ENCODE data around the gene SNX24. TPM values are rescaled to one million over a fixed set of nuclear protein-coding genes. Genes with fewer than 3 reads are reported as not detected.

The SNX24 gene
- total and polyA plus RNA-seq, 4 donors: 6.3 to 10.1 (median 9.1) TPM

DNA sequence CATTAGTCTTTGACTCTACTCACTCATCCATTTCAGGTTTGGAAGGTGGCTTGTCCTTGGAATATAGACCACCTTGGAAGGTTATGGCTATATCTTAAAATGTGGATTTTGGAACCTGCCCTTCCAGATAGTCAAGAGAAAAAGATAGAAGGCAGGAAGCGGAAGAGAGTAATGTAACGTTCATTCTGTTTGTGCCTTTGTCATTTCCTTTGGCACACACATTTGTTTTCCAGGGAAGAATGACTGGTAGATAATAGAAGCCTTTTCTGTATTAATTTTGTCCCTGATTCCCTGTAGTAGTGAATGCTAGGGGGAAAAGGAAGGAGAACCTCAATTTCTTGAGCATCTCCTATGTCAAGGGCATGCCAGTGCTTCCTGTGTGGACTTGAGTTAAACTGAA, 136.4 kb downstream of the SNX24 start:
- Histone ChIP-seq H3K9me3 (ENCODE audit: control insufficient read depth in 4 of 4, low read length in 3 of 4) (no peaks in the 10 kb centered on the region), H3K27ac (ENCODE audit: low read depth in 1 of 2, low read length in 2 of 2) (no peak overlapping the region), H3K4me3 (ENCODE audit: low read depth in 1 of 3, low read length in 3 of 3) (no peak overlapping the region), H3K36me3 (ENCODE audit: control insufficient read depth in 4 of 4, insufficient read depth in 3 of 4, low read depth in 1 of 4, low read length in 3 of 4) (no peaks in the 10 kb centered on the region), H3K27me3 (ENCODE audit: control insufficient read depth in 4 of 4, insufficient read depth in 4 of 4, low read length in 3 of 4) (no peaks in the 10 kb centered on the region), H3K4me1 (ENCODE audit: control insufficient read depth in 4 of 4, insufficient read depth in 4 of 4, low read length in 3 of 4) (peaks cover 9 to 34% (median 20%) of the 10 kb centered on the region in 4 donors), H3K9ac (ENCODE audit: low read depth in 1 of 2, low read length in 2 of 2) (no peak overlapping the region)
- no peak for DNase-seq (ENCODE audit: low spot score)
- 63% methylated on average over 2 of the region's 2 CpGs for WGBS
- TF ChIP-seq RAD21 (IDR thresholded peaks at IDR 0.05): no peak
- TF ChIP-seq YY1 (IDR thresholded peaks at IDR 0.05): no peak

DNA sequence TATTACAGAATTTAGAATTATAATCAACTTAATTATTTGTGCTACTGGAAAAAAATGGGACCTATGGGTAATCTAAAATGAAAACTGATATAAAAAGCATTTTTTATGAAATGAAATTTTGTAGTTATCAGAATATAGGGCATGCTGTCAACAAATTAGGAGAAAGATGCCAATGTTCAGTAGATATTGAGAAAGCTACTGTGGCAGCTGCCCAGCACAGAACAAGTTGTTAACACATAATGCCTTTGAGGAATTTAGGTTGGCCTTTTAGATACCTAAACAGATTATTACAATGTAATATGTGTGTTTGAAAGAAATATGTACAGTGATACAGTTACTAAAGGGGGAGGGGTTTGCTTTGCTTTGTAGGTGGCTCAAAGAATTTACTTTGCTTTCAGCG, 137.0 kb downstream of the SNX24 start:
- WGBS: 0% methylated on average over 1 of the region's 1 CpG
- DNase-seq (ENCODE audit: low spot score): no peak

More for the DNA sequence above, 137.0 kb downstream of the SNX24 start:
- Histone ChIP-seq H3K36me3 (ENCODE audit: control insufficient read depth in 4 of 4, insufficient read depth in 3 of 4, low read depth in 1 of 4, low read length in 3 of 4) (no peaks in the 10 kb centered on the region), H3K27me3 (ENCODE audit: control insufficient read depth in 4 of 4, insufficient read depth in 4 of 4, low read length in 3 of 4) (no peaks in the 10 kb centered on the region), H3K9me3 (ENCODE audit: control insufficient read depth in 4 of 4, low read length in 3 of 4) (no peaks in the 10 kb centered on the region), H3K4me3 (ENCODE audit: low read depth in 1 of 3, low read length in 3 of 3) (no peak overlapping the region), H3K4me1 (ENCODE audit: control insufficient read depth in 4 of 4, insufficient read depth in 4 of 4, low read length in 3 of 4) (peaks cover 6 to 28% (median 15%) of the 10 kb centered on the region in 4 donors), H3K27ac (ENCODE audit: low read depth in 1 of 2, low read length in 2 of 2) (no peak overlapping the region), H3K9ac (ENCODE audit: low read depth in 1 of 2, low read length in 2 of 2) (no peak overlapping the region)
- no peak for TF ChIP-seq JUND (IDR thresholded peaks at IDR 0.05)
- no peak for TF ChIP-seq TAF1 (conservative IDR thresholded peaks at IDR 0.05)
- no peak for TF ChIP-seq REST (IDR thresholded peaks at IDR 0.05)
- TF ChIP-seq EGR1 (IDR thresholded peaks at IDR 0.05; ENCODE audit: low read depth in 2 of 2): no peak
- no peak for TF ChIP-seq NR2F2 (IDR thresholded peaks at IDR 0.05)
- no peak for TF ChIP-seq FOXA1 (IDR thresholded peaks at IDR 0.05)
- no peak for TF ChIP-seq FOXA2 (IDR thresholded peaks at IDR 0.05)
- TF ChIP-seq, protein P1, sequence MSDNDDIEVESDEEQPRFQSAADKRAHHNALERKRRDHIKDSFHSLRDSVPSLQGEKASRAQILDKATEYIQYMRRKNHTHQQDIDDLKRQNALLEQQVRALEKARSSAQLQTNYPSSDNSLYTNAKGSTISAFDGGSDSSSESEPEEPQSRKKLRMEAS (IDR thresholded peaks at IDR 0.05): no peak
- TF ChIP-seq CTCF (IDR thresholded peaks at IDR 0.05; ENCODE audit: low read depth, low read length, missing input control): no peak
- TF ChIP-seq YY1 (IDR thresholded peaks at IDR 0.05): no peak
- TF ChIP-seq RXRA (IDR thresholded peaks at IDR 0.05): no peak
- TF ChIP-seq SP1 (IDR thresholded peaks at IDR 0.05): no peak
- no peak for TF ChIP-seq RAD21 (IDR thresholded peaks at IDR 0.05)
- no peak for TF ChIP-seq GABPA (IDR thresholded peaks at IDR 0.05 in 1 of 2, conservative IDR thresholded peaks at IDR 0.05 in 1 of 2)
- TF ChIP-seq ATF3 (IDR thresholded peaks at IDR 0.05): no peak
